GM21786 (cell line): ENCODE results near the gene USP13.

ENCODE experiments used
- ATAC-seq: cut with Tn5 transposase; IDR thresholded peaks from one replicate; pipeline ENCODE4 v1.9.1; 2021; ENCODE audit not compliant: unreplicated experiment

The USP13 gene

DNA sequence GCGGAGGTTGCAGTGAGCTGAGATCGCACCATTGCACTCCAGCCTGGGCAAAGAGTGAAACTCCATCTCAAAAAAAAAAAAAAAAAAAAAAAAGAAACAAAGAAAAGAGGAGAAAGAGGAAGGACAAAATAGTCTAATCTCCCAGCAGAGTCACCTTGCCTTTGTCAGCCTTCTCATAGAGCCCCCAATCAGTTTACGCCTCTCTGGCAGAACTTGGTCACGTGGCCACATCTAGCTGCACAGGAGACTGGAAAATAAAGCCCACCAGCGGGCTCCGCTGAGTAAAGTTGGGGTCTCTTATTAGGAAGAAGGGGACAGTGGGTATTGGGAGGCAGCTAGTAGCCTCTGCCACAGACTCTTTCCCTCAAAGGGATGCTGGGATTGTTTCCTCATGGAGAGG is 41.9 kb downstream of the USP13 start:
- ATAC-seq, result no peak

DNA sequence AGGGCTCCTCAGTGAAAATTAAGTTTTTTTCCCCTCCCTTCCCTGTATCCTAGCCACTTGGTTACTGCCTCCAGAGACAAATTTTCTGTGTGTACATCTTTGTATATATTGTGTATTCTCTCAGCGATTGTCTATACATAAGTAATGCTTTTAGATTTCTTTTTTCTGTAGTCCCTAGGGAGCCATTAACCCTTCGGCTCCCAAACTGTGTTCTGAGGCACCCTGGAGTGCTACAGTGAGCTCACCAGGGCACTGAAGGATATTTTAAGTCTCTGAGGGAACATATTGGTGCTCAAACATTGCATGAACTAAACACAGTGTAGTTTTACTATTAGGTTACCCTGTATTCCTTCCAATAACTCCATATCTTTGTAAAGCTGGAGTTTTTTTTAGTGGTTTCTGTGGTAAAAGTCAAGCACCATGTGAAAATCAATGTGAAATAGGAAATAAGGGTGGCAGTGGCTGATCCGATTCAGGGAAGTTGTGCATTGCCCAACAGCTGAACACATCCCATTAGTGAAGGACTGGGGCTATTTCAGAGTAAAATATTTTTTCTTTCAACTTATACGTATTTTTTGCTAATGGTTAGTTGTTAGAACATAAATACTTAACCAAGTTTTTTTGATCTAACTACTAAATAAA is 43.0 kb downstream of the USP13 start:
- ATAC-seq, result no peak

DNA sequence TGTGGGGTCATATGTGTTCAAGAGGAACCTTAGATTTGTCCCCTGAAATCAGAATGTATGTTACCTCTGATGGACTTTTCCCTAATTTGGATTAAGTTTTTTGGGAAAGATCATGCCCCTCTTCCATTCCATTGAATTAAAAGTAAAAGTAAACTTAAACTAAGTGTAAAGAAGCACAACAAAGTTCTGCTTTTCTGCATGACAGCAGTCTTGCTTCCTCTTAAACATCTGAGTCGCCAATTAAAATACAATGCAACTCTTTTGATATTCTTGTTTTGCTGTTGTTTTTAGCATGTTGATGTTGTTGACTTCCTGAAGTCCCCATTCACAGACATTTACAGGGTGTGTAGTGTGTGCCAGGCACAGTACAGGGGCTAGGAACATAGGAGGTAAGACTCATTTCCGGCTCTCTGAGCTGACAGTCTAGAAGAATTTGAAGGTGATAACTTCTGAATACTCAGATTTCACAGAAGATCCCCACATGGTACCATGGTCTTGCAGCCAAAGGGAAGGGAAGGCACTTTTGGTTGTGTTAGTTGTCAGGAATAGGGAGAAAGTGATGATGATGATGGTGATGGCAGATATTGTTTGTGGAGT is 45.0 kb downstream of the USP13 start:
- ATAC-seq, result no peak

DNA sequence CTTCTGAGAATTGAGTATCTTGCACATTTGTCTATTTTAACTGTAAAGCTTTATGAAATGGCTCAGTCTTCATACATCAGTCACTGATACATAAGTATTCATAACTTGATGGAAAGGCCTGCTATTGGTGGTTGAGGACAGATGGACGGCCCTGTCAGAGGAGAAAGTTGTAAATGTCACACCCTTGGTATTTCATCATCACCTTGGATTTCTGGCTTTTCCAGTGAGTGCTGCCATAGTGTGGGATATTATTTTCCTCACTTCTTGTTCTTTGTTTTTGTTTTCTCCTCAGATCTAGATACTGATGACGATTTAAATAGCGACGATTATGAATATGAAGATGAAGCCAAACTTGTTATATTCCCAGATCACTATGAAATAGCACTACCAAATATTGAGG is 47.9 kb downstream of the USP13 start:
- ATAC-seq, result no peak

DNA sequence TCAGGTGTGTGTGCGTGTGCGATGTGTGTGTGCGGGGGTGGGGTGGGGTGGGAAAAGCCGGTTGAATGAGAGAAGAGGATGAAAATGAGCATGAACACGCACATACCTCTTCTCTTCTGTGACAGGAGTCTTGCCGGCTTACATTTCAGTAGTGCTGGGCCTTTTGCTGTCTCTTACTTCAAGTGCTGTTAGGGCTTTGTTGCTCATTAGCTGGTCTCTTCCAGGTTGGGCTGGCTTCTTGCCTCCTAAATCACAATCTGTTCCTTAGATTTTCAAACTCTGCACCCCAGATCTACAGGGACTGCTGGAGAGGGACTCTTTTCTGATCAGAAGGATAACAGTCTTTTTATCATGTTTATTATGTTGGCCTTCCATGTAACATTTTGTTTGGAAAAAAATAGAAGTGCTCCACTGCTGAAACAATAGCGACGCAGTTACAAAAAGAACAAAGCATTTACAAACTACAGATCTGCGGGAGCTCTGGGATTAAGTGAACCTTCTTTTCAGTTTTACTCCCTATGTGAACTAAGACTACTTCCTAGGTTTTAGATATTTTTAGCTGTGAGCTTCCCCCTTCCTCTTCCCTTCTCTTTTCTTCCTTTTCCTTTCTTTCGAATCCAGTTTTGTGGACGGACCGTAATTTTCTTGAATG is 48.5 kb downstream of the USP13 start:
- ATAC-seq, result no peak

DNA sequence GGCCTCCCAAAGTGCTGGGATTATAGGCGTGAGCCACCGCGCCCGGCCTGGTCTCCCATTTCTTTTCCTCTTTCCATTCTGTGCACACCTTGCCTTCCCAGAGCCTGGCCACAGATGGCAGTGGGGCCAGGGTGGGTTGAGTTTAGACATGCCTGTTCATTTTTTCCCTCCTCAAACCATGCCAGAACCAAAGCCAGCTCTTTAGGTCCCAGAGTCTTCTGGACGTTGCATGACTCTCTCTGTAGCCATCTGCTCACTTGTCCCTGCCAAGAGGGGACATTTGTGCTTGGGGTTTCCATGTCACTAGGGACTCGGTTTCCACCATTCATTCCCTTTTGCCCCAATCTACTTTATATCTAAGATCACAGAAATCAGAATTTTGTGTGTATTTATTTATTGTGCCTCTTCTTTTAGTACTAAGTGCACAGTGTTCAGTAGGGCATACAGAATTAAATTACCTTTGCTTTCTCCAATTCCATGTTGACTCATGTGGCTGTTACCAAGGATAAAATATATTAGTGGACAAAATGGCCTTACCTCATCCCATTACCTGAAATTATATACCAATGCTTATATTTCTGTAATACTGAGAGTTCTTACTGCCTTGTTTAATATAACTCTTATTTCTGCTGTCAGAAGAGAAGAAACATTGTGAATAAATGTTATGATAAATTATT is 49.6 kb downstream of the USP13 start:
- no peak for ATAC-seq

DNA sequence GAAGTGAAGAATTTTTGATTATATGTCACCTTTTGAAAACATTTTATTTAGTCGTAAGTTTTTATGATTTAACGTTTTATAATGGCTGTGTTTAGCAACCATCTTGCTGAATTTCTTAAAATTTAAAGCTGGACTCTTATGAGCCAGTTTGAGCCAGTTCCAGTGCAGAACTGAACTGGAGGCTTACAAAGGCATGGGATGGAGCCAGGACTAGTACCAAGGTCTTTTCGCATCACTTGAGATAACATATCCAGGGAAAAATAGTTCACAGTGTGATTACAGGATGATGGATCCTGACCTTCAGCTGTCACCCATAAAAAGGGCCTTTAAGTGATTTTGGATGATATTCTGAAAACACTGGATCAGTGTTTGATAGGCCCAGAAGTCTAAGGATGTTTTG is 51.0 kb downstream of the USP13 start:
- no peak for ATAC-seq

DNA sequence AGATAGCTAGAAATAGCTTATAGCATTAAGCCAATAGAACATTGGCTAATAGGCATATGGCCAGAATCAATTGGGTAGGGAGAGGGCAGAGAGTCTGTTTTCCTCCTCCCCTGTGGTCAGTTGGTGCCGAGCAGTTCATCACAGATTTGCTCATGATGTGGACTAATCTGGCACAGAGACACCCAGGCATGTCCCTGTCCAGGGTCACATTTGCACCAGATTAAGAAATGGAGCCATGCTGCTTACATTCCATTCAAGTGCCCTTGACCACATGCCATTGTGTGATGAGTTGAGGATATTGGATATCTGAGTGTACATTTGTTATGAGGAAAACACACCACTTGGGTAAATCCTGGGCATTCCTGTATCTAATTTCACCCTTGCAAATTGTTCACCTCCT is 53.4 kb downstream of the USP13 start:
- no peak for ATAC-seq

DNA sequence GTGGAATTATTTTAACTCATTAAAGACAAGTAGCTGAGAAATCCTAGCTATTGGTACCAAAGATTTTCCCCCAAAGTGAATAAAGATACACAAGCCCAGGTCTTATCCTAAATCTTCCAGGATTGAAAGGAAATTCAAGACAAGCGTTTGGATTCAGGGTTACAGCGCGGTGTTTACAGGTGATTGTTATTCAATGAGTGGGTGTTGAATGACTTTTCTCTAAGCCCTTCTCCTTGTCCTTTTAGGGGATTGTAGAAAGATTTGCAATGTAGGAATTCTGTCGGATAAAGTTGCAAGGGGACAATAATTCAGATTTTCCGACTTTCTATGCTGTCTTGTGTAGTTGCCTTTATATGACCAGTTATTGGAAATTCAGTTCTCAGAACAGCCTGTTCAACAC is 57.2 kb downstream of the USP13 start:
- no peak for ATAC-seq

DNA sequence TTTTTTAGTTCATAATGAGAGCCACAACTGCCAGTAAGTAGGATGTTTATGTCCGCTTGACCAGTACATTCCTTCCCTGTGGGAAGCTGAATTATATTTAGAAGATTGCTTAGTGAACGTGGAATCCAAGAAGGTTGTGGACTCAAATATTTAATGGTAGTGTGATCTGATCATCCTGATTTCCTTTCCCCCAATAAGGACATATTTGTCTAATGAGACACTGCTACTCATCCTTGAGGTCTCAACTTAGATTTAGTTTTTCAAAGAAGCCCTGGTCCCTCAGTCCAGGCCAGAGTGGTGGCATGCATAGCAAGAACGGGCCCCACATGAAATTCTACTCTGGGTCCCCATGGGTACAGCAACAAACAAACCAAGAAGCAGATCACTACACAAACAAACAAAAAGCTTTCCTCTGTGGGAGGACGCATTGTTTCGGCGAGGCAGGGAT is 60.8 kb downstream of the USP13 start:
- ATAC-seq, result no peak

DNA sequence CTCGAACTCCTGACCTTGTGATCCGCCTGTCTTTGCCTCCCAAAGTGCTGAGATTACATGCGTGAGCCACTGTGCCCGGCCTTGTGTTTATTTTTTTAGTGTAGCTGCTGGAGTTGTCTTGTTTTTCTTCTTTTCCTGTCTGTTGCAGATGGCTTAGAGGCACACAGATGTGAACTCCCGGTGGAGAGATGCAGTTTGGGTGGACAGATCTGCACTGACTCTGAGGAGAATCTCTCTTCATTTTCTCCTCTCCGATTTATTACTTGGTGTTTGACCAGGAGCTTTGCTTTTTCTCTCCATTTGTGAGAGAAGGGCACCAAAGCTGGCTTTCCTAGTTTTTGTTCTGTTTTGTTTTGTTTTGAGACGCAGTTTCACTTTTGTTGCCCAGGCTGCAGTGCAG is 62.7 kb downstream of the USP13 start:
- ATAC-seq, result no peak

DNA sequence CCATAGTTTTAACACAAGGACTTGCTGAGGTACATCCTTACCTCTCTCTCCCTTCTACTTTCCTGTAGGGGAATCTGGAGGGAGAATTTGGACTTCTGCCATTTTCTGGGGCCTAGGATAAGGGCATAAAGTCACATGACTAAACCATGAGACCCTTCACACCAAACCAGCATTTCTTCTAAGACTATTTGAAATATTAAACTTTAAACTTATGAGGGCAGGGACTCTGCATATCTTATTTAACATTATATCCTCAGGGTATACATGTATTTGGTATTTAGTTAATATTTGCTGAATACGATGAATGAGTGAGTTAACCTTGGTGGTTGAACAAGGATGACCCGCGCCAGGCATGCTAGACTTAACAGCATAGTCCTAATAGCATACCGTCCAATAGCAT is 63.4 kb downstream of the USP13 start:
- no peak for ATAC-seq

DNA sequence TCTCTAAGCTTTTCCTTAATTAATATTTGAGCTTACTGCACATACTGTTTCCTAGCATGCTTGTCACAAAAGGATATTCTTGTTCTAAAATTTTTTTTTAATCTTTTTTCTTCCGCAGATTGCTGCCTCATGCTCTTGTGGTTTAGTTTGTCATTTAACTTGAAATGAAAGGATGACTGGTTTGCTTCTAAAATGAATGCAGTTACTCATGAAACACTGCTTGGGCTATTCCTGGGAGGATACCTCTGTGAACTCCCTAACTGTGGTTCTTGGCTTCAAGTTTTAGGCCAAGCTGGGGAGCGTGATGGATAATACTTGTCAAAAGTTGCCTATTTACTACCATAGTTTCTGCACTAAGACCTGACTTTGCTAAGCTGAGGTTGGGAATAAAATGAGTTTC is 64.0 kb downstream of the USP13 start:
- no peak for ATAC-seq

DNA sequence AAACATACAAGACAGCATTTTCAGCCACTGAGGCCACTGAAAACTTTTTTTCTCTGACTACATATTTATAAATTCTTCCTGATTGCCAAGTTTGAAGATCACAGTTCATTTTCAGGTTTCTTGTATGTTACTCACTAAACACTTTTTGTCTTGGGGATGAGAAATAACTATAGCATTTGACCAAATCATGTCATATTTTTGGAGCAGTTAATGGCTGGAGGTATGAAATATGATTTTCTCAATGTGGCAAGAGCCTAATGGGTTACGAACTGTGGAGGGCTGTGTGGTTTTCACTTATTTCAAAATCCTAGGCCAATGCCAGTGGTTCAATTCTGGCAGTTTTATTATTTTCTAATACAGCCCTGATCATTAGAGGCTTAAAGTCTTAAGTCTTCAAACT is 64.4 kb downstream of the USP13 start:
- no peak for ATAC-seq

DNA sequence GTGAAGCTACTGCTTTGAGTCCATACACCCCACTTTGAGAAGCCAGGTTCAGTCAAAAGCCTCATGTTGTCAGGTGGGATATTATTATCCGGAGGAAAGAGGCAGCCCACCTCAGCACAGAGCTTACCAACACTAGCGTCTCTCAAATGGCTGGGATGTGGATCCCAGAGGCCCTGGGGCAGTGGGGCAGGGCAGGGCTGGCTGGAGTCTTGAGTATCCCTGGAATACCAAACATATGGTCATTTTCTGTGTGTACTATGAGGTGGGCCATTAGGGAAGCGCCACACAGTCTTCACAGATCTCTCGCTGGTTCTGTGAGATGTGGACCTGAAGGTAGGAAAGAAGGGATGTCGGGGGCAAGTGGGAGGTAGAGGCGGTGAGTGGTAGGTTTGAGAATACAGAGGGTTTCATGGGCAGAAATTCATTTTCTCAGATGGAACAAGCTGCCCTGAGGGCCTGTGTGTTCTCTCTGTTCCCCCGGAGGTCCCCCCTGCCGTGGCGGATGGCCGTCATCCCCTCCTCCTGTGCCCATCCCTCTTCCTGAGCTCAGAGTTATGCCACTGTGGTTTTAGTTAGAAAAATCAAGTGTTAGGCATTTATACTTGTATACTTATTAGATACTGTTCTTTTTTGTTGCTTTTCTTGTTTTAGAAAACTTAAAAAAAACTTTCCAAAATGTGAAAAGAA is 66.4 kb downstream of the USP13 start:
- ATAC-seq, result no peak

DNA sequence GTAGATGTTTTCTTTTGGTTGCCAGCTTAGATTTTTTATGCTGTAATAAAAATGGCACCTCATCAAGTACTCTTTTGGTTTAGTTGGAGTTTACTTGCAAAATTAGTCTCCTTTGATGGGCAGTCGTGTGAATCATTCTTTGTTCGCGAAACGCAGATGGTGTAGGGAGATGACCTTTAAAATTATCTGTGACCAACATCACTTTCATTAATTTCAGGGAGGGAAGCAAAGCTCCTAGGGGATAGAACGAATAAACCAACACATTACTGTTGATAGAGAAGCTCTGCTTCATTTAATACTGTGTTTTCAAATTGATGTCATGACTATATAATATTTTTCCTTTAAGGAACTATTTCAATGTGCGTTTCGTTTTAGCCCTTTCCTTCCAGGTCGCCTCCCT is 67.4 kb downstream of the USP13 start:
- ATAC-seq, result no peak

DNA sequence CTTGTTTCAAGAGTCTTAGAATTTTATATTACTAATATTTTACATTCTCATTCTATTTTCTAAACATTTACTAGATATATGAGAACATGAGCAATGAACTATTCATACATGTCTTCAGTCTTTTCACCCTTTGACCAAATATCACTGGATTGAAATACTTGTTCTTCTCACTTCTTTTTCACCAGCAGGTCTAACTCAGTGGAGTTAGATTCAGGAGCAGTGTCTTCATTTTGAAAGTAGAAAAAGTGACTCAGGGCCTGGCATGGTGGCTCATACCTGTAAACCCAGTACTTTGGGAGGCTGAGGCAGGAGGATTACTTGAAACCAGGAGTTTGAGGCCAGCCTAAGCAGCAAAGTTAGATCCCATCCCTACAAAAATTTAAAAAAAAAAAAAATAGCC is 70.8 kb downstream of the USP13 start:
- ATAC-seq, result no peak

DNA sequence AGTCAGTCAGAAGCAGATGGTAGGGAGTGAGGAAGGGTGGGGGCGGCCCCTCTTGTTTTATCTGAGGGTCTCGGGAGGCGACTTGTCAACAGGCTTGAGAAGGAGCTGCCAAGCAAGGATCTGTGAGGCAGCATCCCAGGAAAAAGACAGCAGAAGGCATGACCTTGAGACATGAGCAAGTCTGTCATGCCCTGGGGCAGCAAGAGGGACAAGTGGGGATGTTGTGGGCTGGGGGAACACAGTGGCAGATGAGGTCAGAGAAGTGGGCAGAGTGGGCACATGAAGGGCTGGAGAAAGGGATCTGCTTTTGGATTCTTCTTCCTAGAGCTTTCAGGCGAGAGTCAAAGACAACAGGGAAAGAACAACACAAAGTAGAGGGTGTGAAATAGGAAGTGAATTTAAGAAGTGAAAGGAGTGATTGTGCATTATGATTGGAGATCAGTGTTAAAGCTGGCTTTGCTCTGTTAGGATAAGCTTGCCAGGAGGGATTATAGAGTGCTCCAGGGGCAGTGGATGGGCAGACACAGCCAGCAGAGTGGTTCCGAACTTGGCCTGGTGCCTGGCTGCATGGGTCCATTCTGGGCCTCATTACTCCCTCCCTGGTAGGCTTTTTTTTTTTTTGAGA is 73.3 kb downstream of the USP13 start:
- ATAC-seq, result no peak

DNA sequence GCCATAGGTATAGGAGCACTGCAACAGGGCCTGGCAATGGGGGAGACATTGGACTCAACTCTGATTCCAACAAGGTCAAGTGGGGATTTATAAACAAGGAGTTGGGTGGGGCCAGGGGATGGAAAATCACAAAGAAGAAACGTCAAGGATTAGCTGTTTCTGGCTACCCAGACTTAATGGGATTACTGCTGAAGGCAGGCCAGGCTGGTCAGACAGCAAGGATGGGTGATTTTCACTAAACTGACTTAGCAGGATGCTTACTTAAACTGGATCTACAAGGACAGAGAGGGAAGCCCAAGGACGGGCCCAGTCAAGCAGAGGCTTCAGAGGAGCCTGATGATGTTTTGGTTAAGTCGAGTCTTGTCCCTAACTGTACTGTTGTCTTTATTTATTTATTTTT is 76.2 kb downstream of the USP13 start:
- no peak for ATAC-seq

DNA sequence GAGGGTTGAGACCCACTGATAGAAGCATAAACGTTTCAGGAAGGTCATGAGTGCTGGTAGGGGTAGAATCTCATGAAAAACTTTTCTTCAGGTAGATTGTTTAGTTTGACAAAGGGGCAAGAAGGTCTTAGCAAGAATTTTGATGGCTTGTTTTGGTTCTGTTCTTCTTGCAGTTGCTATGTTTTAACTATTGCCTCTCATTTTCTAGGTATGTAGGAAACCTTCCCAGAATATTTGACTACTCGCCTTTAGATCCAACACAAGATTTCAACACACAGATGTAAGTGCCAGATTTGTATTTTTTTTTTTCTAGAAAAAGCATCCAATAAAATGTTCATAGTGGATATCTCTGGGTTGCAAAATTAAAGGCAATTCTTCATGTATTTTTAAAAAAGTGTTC is 77.1 kb downstream of the USP13 start:
- no peak for ATAC-seq

DNA sequence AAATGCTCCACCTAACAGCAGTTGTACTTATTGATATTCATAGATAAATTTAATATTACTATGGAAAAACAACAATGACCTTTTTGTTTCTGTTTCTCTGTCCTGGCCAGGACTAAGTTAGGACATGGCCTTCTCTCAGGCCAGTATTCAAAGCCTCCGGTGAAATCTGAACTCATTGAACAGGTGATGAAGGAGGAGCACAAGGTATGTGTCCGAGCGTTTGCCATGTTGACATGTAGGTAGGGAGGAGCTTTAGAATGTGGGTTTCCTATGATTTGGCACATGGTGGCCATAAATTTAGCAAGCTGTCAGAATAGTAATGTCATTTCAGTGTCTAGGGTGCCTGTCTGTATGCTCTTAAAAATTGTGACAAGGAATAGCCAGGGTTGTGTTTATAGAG is 77.7 kb downstream of the USP13 start:
- ATAC-seq, result no peak
